Measurements from ENCODE around the gene ZBTB5.

The ZBTB5 gene

GRCh38 chr9:37422289-37423104 lies 42.8 kb downstream of the ZBTB5 start, which contains the start of gene GRHPR:
Gene GRHPR, plus strand, starts transcription at chr9:37422696. Its CDS starts 55 bp downstream, at chr9:37422751.
- DNase-seq, result peak; percentile 85 to 88

GRCh38 chr9:37421914-37422288 lies 43.3 kb downstream of the ZBTB5 start:
- DNase-seq, result peak in 1 of 2 donors; percentile 29

- no peak for DNase-seq
Observed at GRCh38 chr9:37420271-37421215, 44.7 kb downstream of the ZBTB5 start.

- no peak for DNase-seq
Observed at GRCh38 chr9:37419204-37419603, 46.0 kb downstream of the ZBTB5 start.

- DNase-seq, result no peak
Observed at GRCh38 chr9:37417857-37418618, 47.2 kb downstream of the ZBTB5 start.

- DNase-seq, result no peak
Observed at GRCh38 chr9:37417252-37417803, 47.9 kb downstream of the ZBTB5 start.

GRCh38 chr9:37415011-37415719 lies 50.1 kb downstream of the ZBTB5 start:
- peak; percentile 71 to 83 for DNase-seq

GRCh38 chr9:37414503-37414943 lies 50.7 kb downstream of the ZBTB5 start:
- no peak for DNase-seq

- no peak for DNase-seq
Observed at GRCh38 chr9:37413311-37413710, 51.9 kb downstream of the ZBTB5 start.

GRCh38 chr9:37412431-37413151 lies 52.7 kb downstream of the ZBTB5 start:
- DNase-seq, result no peak

GRCh38 chr9:37410969-37411785 lies 54.1 kb downstream of the ZBTB5 start:
- no peak for DNase-seq

GRCh38 chr9:37410354-37410861 lies 54.8 kb downstream of the ZBTB5 start:
- DNase-seq, result no peak

- DNase-seq, result peak; percentile 75 to 90
Observed at GRCh38 chr9:37408933-37409710, 56.1 kb downstream of the ZBTB5 start.

- DNase-seq, result peak in 1 of 2 donors; percentile 8
Observed at GRCh38 chr9:37407468-37407867, 57.8 kb downstream of the ZBTB5 start.

- no peak for DNase-seq
Observed at GRCh38 chr9:37406603-37407401, 58.4 kb downstream of the ZBTB5 start.

- DNase-seq, result no peak
Observed at GRCh38 chr9:37405764-37406380, 59.4 kb downstream of the ZBTB5 start.

GRCh38 chr9:37405350-37405749 lies 59.9 kb downstream of the ZBTB5 start:
- no peak for DNase-seq

GRCh38 chr9:37404590-37404989 lies 60.7 kb downstream of the ZBTB5 start:
- no peak for DNase-seq
